NCI-H524 (cell line): Measurements from ENCODE around the gene HMCN2.
A peak's percentile ranks its signal among the peaks of the same experiment; 100 is the strongest.
"Not testable (repeated sequence)": the region's sequence is repeated elsewhere in the genome, so short reads cannot be mapped to it uniquely, and the experiment has no call there.

Experiments
- DNase-seq, 2 experiments: peaks; one replicate each; lab custom pipeline; 2025; lab: John Stamatoyannopoulos, UW

HMCN2 gene

DNA sequence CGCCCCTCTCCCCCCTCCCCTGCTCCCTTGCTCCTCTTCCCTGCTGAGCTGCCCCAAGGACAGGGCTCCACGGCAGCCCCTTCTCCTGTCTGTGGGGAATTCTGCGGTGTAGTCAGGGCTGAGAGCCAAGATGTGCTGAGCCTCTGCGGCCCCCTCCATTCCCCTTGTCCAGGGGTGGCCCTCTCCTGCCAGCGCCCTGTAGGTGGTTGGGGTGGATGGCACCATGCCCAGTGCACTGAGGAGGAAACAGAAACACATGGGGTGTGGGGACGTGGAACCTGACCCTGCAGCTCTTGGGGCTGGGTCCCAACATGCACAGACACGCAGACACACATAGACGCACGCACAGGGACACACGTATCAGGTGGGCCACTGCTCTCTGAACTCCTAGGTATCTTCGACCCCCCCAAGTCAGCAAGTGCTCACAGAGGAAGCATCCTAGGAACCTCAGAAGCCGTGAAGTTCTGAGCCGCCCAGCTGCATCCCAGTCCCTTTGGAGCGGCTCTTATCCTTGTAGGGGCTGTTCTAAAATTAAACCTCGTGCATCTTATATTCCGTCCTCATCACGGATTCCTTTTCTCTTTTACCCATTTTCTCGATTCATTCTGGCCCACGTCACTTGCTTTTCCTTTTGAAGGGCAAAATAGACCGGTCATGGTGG, 64.8 kb downstream of the HMCN2 start:
- no peak for DNase-seq

DNA sequence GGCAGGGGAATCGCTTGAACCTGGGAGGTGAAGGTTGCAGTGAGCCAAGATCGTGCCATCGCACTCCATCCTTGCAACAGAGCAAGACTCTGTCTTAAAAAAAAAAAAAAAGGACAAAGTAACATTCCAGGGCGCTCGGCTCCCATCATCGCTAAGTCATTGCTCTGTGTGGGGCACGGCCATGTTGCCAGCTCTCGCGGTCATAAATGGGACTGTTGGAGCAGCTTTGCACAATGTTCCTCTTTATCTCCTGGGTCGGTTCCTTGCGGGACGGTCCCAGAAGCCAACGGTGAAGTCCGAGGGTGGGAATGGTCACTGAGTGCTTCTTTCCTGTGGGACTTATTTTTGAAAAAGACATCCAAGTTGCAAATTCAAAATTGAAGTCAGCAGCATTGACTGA, 65.5 kb downstream of the HMCN2 start:
- DNase-seq, result no peak

DNA sequence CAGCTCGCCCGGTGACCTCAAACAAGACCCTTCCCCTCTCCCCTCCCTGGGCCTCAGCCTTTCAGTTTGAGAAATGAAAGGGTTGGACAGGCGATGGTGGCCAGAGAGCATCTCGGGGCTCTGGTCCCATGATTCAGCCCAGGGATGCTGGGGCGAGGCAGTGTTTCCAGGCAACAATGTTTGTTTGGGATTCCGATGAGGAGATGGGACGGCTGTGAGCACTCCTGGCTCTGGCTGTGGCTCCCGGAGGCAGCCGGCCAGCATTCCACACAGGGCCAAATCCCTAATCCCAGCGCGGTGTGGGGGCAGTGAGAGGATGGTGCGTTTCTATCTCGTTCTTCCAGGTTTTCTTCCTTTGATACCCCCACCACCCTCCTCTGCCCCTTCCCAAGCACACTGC, 66.0 kb downstream of the HMCN2 start:
- peak in 1 of 2 experiments; percentile 42 for DNase-seq

DNA sequence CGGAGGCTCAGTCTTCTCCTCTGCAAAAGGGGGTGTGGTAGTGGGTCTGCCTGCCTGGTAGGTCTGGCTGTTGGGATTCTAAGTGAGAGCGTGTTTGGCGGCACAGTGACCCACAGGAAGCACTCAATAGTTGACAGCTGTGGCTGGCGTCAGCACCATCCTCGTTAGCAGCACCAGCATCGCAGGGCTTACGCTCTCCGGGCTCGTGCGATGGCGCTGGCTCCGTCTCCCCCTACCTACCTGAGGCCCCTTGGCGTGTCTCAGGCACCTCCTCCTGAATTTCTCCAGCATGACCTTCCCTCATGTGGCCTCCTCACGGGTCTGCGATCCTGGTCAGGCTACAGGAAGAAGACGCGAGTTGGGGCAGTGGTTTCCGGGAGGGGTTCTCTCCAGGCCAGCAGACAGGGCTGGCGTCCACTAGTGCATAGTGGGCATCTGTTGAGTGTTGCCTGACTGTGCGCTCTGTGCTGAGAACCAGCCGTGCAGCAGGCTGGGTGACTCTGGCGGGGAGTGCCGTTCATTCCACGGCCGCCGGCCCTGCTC, 66.9 kb downstream of the HMCN2 start:
- DNase-seq, result peak; percentile 68 to 82

DNA sequence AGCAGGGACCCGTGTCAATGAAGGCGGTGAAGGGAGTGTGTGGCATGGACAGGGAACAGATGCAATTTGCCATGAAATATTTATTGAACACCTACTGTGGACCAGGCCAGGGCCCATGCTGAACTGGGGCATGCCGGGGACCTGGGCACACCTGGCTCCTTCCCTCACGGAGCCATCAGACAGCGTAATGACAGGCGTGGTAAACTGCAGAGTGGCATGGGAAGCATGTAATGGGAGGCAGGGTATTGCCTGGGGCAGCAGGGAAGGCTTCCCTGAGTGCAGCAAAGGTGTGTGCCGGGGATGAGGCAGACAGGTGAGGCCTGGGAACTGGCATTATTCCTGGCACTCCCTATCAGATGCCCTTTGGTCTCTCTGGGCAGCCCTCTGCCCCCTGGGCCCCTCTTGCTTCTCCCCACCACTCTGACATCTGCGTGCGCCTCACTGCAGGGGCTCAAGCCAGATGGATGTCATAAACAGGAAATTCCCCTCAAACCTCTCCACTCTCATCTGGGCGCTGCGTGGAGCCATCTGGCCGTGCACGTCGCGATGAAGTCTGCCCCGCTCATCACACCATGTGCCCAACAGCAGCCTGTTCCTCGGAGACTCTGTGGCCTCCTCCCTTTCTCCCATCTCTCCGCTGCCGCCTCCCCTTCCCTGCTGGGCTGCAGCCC, 67.6 kb downstream of the HMCN2 start:
- peak; percentile 90 to 97 for DNase-seq

DNA sequence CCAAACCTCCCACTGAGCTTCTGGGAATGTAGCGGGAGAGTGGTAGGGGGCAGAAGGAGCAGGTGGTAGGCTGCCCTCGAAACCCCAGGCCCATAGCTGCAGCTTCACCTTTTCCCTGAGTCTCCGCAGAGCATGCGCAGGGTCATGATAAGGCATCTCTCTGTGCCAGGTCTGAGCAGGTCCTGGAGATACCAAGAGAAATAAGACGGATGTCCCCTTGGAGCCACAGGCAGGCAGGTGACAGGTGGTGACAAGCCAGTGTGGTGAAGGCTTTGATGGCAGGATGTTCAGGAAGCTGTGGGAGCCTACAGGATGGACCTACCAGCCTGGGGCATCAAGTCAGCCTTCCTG, 68.1 kb downstream of the HMCN2 start:
- DNase-seq, result no peak

DNA sequence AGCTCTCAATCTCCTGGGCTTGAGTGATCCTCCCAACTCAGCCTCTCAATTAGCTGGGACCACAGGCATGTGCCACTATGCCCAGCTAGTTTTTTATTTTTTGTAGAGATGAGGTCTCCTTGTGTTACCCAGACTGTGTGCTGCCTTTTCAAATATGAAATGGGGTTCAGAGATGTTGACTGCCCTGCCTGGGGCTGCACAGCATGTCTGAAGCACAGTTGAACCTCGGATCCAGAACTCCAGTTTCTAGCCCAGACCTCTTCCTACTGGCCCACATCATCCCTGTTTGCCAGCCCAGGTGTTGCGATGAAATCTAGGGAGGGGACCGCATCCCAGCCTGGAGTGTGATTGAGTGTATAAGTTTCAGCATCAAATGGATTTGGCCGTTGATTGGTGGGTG, 69.4 kb downstream of the HMCN2 start:
- DNase-seq, result no peak

DNA sequence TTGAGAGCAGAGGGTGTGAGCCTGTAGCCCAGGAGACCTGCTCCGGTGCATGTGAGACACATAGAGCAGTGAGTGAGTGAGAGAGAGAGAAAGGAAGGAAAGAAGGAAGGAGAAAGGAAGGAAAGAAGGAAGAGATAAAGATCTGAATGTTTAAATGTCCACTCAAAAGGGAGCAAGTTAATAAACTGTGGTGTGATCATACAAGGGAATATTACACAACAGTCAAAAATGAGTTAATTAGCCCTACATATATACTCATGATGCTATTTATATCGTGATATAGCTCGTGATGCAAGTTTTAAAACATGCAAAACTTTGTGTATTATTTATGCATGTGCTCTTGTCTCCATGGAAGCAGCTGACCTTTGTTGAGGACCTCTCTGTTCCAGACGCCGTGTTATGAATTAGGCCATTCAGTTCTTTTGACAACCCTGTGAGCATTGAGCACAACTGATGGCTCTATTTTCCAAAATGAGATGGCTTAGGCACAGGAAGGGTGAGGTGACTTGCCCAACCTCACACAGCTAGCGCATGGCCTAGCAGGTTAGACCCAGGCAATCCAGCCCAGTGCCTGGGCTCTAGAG, 70.6 kb downstream of the HMCN2 start:
- no peak for DNase-seq

DNA sequence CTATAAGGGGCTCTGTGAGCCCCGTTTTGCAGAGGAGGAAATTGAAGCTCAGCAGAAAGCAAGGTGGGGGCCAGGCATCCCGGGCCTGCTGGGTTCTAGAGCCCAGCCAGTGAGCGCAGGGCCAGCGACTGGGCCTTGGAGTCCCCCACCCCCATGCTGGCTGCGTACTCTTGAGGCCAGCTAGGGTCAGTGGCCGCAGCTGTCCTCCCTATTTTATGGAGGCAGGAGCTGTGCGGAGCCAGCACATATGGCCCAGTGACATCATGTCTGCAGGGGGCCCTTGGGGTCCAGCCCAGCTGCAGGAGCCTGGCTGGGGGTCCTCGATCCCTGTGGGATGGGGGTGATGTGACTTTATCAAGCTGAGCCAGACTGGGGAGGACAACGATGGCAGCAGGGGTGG, 71.3 kb downstream of the HMCN2 start:
- no peak for DNase-seq

DNA sequence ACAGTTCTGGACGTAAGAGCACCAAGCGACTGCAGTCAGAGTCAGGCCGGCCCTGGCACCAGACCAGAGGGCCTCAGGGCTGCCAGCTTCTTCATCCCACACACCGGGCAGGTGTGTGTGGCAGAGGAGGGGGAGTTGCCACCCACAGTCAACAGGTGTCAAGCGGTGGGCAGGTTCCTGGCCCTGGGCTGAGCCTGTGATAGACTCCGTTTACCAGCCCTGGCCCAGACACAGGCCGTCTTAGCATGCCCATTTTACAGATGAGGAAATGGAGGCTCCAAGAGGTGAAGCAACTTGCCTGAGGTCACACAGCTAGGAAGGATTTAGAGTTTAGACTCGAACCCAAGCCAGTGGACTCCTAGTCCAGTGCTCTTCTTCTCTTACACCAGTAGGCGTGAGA, 71.8 kb downstream of the HMCN2 start:
- no peak for DNase-seq

DNA sequence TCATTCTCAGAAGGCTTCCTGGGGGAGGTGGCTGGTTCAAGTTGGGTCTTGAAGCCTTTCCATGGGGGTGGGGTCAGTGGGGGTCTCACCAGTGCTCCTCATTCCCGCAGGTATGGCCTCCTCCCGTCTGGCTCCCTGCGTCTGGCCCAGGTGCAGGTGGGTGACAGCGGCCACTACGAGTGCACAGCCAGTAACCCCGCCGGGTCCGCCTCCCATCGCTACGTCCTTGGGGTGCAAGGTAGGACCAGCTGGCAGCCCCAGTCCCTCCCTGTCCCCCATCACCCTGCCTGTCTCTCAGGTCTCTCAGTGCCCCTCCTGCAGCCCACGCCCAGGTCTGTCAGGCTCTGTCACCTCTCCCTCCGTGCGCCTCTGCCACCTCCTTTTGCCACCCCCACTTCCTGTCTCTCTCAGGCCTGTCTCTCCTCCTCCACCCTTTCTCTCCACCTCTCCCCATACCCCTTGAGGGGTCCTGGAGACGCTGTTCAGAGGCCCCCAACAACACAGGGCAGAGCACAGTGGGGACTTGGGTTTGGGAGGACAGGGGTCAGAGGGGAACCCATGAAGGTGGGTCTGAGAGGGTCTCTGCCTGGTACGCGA, 72.3 kb downstream of the HMCN2 start:
- no peak for DNase-seq

DNA sequence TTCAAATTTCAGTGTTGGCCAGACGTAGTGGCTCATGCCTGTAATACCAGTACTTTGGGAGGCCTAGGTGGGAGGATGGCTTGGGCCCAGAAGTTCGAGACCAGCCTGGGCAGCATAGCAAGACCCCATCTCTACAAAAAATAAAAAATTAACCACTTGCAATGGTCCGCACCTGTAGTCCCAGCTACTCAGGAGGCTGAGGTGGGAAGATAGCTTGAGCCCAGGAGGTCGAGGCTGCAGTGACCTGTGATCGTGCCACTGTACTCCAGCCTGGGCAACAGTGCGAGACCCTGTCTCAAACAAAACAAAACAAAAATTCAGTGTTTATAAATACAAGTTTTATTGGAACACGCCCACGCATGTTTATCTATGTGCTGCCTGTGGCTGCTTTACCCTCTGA, 73.3 kb downstream of the HMCN2 start:
- DNase-seq, result not testable (repeated sequence)

DNA sequence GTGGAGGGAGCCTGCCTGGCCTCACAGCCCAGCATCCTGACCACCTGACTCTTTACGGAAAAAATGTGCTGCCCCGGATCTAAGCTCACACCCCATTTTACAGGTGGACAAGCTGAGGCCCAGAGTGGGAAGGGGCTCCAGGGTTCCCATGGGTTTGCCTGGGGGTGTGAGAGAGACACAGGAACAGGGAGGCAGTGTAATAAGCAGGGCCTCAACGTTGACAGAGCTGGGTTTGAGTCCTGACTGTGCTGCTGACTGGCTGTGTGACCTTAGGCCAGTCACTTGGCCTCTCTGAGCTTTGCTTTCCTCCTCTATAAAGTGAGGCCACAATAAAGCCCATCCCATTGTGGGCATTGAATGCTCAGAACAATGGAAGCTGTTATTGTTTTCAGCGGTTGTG, 73.7 kb downstream of the HMCN2 start:
- no peak for DNase-seq

DNA sequence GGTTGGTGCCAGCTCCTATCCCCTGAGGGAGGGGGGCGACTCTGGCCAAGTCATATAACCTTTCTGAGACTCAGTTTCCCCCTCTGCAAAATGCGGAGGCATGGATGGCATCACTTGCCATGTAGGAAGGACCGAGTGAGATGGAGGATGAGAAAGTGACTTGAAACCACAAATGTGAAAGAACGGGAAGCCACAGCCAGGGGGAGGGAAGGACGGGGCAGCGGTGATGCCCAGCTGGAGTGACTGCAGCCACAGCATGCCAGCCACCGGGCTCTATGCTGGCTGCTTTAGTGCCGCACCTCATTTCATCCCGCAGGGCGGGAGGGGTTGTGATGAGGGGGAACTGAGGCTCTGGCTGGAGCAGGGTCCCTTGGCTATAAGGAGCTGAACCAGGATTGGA, 74.5 kb downstream of the HMCN2 start:
- no peak for DNase-seq

DNA sequence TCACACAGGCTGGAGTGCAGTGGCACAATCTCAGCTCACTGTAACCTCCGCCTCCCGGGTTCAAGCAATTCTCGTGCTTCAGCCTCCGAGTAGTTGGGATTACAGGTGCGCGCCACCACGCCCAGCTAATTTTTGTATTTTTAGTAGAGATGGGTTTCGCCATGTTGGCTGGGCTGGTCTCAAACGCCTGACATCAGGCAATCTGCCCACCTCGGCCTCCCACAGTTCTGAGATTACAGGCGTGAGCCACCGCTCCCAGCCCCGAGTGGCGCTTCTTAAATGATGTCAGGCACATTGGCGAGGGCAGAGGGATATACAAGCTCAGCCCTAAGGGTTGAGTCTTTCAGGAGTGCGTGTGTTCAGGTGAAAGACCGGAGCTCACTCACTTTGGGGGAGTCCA, 75.0 kb downstream of the HMCN2 start:
- DNase-seq, result not testable (repeated sequence)

DNA sequence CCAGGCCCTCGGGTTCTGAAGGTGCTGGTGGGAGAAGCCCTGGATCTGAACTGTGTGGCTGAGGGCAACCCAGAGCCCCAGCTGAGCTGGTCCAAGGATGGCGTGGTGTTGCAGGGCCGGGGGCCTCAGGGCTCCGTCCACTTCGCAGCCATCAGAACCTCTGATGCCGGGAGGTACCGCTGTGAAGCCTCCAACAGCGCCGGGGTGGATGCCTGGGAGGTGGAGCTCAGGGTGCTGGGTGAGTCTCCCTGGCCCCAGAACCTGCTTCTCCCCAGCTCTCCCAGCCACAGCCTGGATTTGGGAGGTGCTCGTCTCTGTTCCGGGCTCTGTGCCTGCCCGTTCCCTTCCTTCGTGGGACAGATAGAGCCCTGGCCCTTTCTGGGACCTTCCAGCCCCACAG, 75.6 kb downstream of the HMCN2 start:
- no peak for DNase-seq

DNA sequence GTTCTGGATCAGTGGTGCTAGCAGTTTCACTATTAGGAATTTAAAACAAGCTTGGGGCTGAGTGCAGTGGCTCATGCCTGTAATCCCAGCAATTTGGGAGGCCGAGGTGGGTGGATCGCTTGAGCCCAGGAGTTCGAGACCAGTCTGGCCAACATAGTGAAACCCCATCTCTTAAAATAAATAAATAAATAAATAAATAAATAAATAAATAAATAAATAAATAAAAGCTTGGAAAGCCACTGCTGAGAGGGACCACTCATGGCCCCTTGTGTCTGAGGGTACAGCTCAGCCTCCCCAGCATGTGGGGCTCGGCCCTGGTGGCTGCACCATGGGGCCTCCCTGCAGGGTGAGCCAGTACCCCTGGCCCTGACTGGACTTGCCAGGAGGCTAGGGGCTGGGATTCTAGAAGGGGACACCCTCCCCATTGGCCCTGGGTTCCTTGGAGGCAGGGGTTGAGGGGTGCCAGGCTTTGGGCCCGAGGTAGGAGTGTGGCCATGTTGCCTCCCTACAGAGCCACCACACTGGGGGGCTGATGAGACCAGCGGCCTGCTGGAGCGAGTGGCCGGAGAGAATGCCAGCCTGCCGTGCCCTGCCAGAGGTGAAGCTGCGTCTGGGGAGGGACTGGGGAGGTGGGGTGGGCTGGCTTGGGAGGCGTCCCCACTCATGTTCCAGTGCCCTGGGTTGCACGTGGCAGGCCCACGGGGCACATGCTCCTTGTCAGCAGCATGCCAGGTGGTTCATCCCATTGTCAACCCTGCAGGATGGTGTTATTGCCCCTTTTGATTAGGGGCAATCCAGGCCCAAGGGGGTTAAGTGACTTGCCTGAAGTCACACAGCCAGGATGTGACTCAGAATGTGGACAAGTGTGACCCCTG, 76.5 kb downstream of the HMCN2 start:
- peak in 1 of 2 experiments; percentile 25 for DNase-seq

DNA sequence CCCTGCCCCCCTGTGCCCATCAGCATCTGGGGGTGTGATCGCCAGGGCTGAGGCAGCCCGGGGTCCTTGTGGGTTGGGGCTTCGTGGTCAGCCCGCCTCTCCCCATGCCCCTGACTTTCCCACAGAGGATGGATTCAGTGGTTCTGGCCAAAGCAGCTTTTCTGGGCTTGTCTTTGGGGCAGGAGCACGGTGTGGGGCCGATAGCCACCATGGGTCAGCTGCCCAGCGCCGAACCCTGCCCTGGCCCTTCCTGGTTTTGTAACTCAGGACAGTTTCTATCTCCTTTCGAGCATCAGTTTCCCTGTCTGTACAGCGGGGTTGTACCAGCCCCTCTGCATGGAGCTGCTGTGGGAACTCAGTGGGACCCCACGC, 77.1 kb downstream of the HMCN2 start:
- no peak for DNase-seq

DNA sequence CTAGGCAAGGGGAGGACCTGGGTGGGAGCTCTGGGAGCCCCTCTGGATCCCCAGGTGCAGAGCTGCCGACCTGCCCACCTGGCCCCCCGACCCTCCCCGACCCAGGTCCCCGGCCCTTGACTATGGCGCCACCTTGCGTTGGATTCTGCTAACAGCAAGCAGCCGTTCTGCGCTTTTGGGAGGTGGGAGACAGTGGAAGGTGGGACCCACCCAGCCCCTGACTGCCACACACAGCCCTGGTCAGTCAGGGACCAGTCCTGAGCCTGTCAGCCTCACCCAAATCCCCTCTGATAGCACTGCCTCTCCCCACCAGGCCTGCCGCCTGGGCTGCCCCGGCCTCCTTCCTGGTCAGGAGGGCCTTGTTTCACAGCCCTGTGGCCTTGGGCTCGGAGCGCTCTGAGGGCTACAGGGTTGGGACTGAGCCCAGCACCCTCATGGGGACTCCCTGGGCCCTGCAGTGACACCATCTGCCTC, 77.9 kb downstream of the HMCN2 start:
- no peak for DNase-seq

DNA sequence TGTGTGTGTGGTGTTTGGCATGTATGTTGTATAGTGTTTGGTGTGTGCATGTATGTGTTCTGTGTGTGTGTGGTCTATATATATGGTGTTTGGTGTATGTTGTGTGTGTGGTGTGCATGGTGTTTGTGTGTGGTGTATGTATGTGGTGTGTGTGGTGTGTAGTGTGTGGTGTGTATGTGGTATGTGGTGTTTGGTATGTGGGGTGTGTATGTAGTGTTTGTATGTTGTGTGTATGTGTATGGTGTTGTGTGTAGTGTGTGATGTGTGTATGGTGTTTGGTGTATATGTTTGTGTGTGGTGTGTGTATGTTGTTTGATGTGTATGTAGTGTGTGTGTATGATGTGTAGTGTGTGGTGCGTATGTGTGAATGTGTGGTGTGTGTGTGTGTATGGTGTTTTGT, 78.8 kb downstream of the HMCN2 start:
- no peak for DNase-seq

DNA sequence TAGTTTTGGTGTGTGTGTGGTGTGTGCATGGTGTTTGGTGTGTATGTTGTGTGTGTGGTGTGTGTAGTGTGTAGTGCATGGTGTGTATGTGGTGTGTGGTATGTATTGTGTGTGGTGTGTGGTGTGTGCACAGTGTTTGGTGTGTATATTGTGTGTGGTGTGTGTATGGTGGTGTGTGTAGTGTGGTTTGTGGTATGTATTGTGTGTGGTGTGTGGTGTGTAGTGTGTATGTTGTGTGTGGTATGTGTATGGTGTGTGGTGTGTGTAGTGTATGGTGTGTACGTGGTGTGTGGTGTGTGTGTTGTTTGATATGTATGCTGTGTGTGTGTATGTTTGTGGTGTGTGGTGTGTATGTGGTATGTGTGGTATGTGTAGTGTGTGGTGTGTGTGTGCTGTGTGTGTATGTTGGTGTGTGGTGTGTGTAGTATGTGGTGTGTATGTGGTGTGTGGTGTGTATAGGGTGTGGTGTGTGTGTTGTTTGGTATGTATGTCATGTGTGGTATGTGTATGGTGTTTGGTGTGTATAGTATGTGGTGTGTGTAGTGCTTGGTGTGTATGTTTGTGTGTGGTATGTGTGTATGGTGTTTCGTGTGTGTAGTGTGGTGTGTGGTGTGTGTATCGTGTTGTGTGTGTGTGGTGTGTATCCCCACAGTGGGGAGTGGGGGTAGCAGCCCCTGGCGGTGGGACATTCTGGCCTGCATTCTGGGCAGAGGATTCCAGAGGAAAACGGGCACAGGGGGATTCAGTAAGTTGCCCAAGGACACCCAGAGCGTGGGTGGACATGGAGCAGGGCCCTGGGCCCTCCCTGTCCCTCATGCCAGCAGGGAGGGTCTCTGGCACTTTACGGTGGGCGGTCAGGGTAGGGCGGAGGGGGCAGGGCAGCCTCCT, 79.7 kb downstream of the HMCN2 start:
- DNase-seq, result no peak
